GM12878 (cell line): ENCODE data around the gene RPS6KA3. TPM values are rescaled to one million over a fixed set of nuclear protein-coding genes. Genes with fewer than 3 reads are reported as not detected.

ENCODE experiments used
- ATAC-seq: fragments of 200-7000 bp; cut with Tn5 transposase; 3 replicates; pipeline ENCODE4 v1.9.1; 2020; ENCODE audit warnings: mild to moderate bottlenecking, moderate library complexity
- BruUV-seq: library from RNA; stranded (reverse); fragments of 400-500 nt; replicated peaks from 2 replicates; lab custom pipeline; 2021; lab: Mats Ljungman, UMichigan
- CTCF ChIA-PET: fragments of 300-600 bp; sonication (Branson Sonifier 250); formaldehyde crosslinking; extraction: SDS; loops from one replicate; lab custom pipeline; 2021; ENCODE audit warnings: inconsistent platforms; lab: Yijun Ruan, JAX
- POLR2A ChIA-PET: fragments of 350-600 bp; formaldehyde crosslinking; extraction: SDS; loops from one replicate; lab custom pipeline; 2021; ENCODE audit warnings: inconsistent platforms; lab: Charles Lee
- RAD21 ChIA-PET: fragments of 300-600 bp; sonication (Branson Sonifier 250); formaldehyde crosslinking; loops from one replicate; lab custom pipeline; 2023; ENCODE audit warnings: antibody characterized with exemption; ENCODE audit not compliant: unreplicated experiment; lab: Charles Lee
- SMC1A ChIA-PET: fragments of 300-600 bp; sonication (Branson Sonifier 250); formaldehyde crosslinking; loops from one replicate; lab custom pipeline; 2023; ENCODE audit not compliant: unreplicated experiment, uncharacterized antibody; lab: Charles Lee
- DNase-seq: peaks from one replicate; pipeline ENCODE4 v3.0.0-alpha.2; 2011; ENCODE audit warnings: low read depth, low spot score
- FAIRE-seq: peaks from 3 replicates; lab custom pipeline; 2011; peaks lifted over from hg19 to GRCh38; lab: Jason Lieb, UNC
- H2AFZ ChIP-seq: 2 replicates; pipeline ENCODE4 v1.6.0; 2011; ENCODE audit warnings: low read depth, low read length, control low read depth; ENCODE audit not compliant: control insufficient read depth
- H3K27ac ChIP-seq: 2 replicates; pipeline ENCODE4 v1.5.1; 2011; ENCODE audit warnings: control low read depth; ENCODE audit not compliant: control insufficient read depth, insufficient read depth
- H3K27me3 ChIP-seq, 2 experiments: replicated peaks in 1 of 2; 2 replicates each; pipeline versions ENCODE4 v1.6.0 to v1.6.1; 2011; ENCODE audit warnings: low read length in 1 of 2; ENCODE audit not compliant: control insufficient read depth in 2 of 2, insufficient read depth in 2 of 2
- H3K36me3 ChIP-seq, 2 experiments: 2 replicates each; pipeline ENCODE4 v1.5.1; 2011; ENCODE audit warnings: low read length in 1 of 2; ENCODE audit not compliant: control insufficient read depth in 2 of 2, insufficient read depth in 2 of 2
- H3K4me1 ChIP-seq: 2 replicates; pipeline ENCODE4 v1.6.1; 2011; ENCODE audit warnings: mild to moderate bottlenecking, low read length, moderate library complexity, mixed read lengths; ENCODE audit not compliant: control insufficient read depth, insufficient read depth
- H3K4me2 ChIP-seq: 2 replicates; pipeline ENCODE4 v1.6.0; 2011; ENCODE audit warnings: control low read depth; ENCODE audit not compliant: control insufficient read depth, insufficient read depth
- H3K4me3 ChIP-seq: fragments of 200-600 bp; sonication (generic); 2 replicates; pipeline ENCODE4 v1.5.1; 2016
- H3K79me2 ChIP-seq: 2 replicates; pipeline ENCODE4 v1.6.0; 2011; ENCODE audit warnings: low read length; ENCODE audit not compliant: control insufficient read depth, insufficient read depth
- H3K9ac ChIP-seq: 2 replicates; pipeline ENCODE4 v1.8.0; 2011; ENCODE audit warnings: low read length, control low read depth, mixed read lengths; ENCODE audit not compliant: control insufficient read depth, insufficient read depth
- H3K9me3 ChIP-seq: replicated peaks from 3 replicates; pipeline ENCODE4 v1.5.1; 2011; ENCODE audit warnings: mild to moderate bottlenecking, low read length; ENCODE audit not compliant: control insufficient read depth, insufficient read depth
- H4K20me1 ChIP-seq: 2 replicates; pipeline ENCODE4 v1.6.0; 2011; ENCODE audit not compliant: control insufficient read depth, insufficient read depth
- BHLHE40 ChIP-seq, 2 experiments: fragments of 450-650 bp in 1 of 2; IDR thresholded peaks; 2 replicates each; pipeline ENCODE4 v1.6.1; 2011 to 2017; ENCODE audit warnings: low read depth in 2 of 2, borderline replicate concordance in 1 of 2, improper control_type of control experiment in 1 of 2, low read length in 1 of 2, mild to moderate bottlenecking in 1 of 2
- CBFB ChIP-seq: IDR thresholded peaks from 2 replicates; pipeline ENCODE4 v1.6.1; 2016; ENCODE audit warnings: antibody characterized with exemption, low read depth
- CHD4 ChIP-seq: fragments of 200-600 bp; sonication (generic); IDR thresholded peaks from 2 replicates; pipeline ENCODE4 v1.6.1; 2016; ENCODE audit warnings: mild to moderate bottlenecking
- EGR1 ChIP-seq, 2 experiments: IDR thresholded peaks; 1 replicate in 1 of 2; 2 replicates in 1 of 2; pipeline ENCODE4 v1.6.1; 2011 to 2012; ENCODE audit warnings: low read depth in 2 of 2, low read length in 2 of 2, borderline replicate concordance in 1 of 2, mild to moderate bottlenecking in 1 of 2, moderate library complexity in 1 of 2
- EP300 ChIP-seq, 2 experiments: fragments of 150-350 bp in 1 of 2; IDR thresholded peaks; 2 replicates each; pipeline ENCODE4 v1.6.1; 2011 to 2012; ENCODE audit warnings: low read depth in 2 of 2, low read length in 2 of 2, borderline replicate concordance in 1 of 2, improper control_type of control experiment in 1 of 2, inconsistent platforms in 1 of 2; ENCODE audit not compliant: control insufficient read depth in 1 of 2
- FOXK2 ChIP-seq: fragments of 450-650 bp; IDR thresholded peaks from 2 replicates; pipeline ENCODE4 v1.6.1; 2017; ENCODE audit warnings: mild to moderate bottlenecking, moderate library complexity
- HCFC1 ChIP-seq: fragments of 150-350 bp; IDR thresholded peaks from 2 replicates; pipeline ENCODE4 v1.6.1; 2014; ENCODE audit warnings: low read length
- HDGF ChIP-seq: fragments of 450-650 bp; IDR thresholded peaks from 2 replicates; pipeline ENCODE4 v1.6.1; 2016; ENCODE audit warnings: antibody characterized with exemption
- MTA3 ChIP-seq: IDR thresholded peaks from 2 replicates; pipeline ENCODE4 v1.6.1; 2012; ENCODE audit warnings: low read length, inconsistent platforms, borderline replicate concordance
- NR2C2 ChIP-seq: IDR thresholded peaks from 2 replicates; pipeline ENCODE4 v1.6.1; 2011; ENCODE audit warnings: borderline replicate concordance, low read depth; ENCODE audit not compliant: control insufficient read depth, insufficient read length
- PML ChIP-seq: IDR thresholded peaks from 2 replicates; pipeline ENCODE4 v1.6.1; 2012; ENCODE audit warnings: low read length, inconsistent platforms
- RBBP5 ChIP-seq: fragments of 200-600 bp; sonication (generic); conservative IDR thresholded peaks from 2 replicates; pipeline ENCODE4 v1.6.1; 2016
- SIX5 ChIP-seq: IDR thresholded peaks from 2 replicates; pipeline ENCODE4 v1.6.1; 2011; ENCODE audit warnings: mild to moderate bottlenecking, low read depth, low read length, moderate library complexity; ENCODE audit not compliant: severe bottlenecking
- STAT1 ChIP-seq: fragments of 450-650 bp; conservative IDR thresholded peaks from 2 replicates; pipeline ENCODE4 v1.6.1; 2014; ENCODE audit warnings: antibody characterized with exemption, mild to moderate bottlenecking
- SUPT20H ChIP-seq: IDR thresholded peaks from 2 replicates; pipeline ENCODE4 v1.6.1; 2011; ENCODE audit warnings: low read depth, mild to moderate bottlenecking, low read length, moderate library complexity, borderline replicate concordance; ENCODE audit not compliant: control insufficient read depth
- TAF1 ChIP-seq: IDR thresholded peaks from 2 replicates; pipeline ENCODE4 v1.6.1; 2011; ENCODE audit warnings: mild to moderate bottlenecking, low read depth, low read length, borderline replicate concordance
- YBX1 ChIP-seq: fragments of 450-650 bp; IDR thresholded peaks from 2 replicates; pipeline ENCODE4 v1.6.1; 2016; ENCODE audit warnings: antibody characterized with exemption
- WGBS: methylation state at CpG from one replicate; pipeline ENCODE4 v1.1.6; 2016; ENCODE audit warnings: low lambda C conversion rate; ENCODE audit not compliant: insufficient replicate concordance, insufficient coverage; ENCODE audit errors: missing lambda C conversion rate; 5-methylcytosine and 5-hydroxymethylcytosine counted together
- in situ Hi-C: fragments of 300-500 bp; cut with MboI; formaldehyde crosslinking; loops from 9 replicates; pipeline ENCODE4 v1.14.3; 2018; ENCODE audit warnings: mixed read lengths
- intact Hi-C: fragments of 100-400 bp; cut with micrococcal nuclease; formaldehyde crosslinking; loops from one replicate; pipeline ENCODE4 v1.14.2; 2022; ENCODE audit not compliant: unreplicated experiment
- polyA plus RNA-seq, 11 experiments: library from polyadenylated mRNA; depleted of rRNA in 4 of 11; unstranded in 6 of 11; stranded (reverse) in 5 of 11; fragments of >200 nt; fragmentation: Nextera tagmentation in 4 of 11; fragmentation: Illumina TruSeq in 1 of 11; extraction: Ambion mirVana in 4 of 11; extraction: Trizol in 1 of 11; gene quantifications; 1 replicate in 1 of 11; 2 replicates in 10 of 11; pipeline versions ENCODE4 v1.2.1 to v1.2.3, GENCODE V29; 2011 to 2016; ENCODE audit warnings: inconsistent platforms in 2 of 11, missing spikeins in 2 of 11, low read depth in 1 of 11
- total RNA-seq, 4 experiments: library from RNA; depleted of rRNA in 3 of 4; stranded (reverse); fragments of >200 nt in 3 of 4; fragmentation: Illumina TruSeq in 1 of 4; extraction: Trizol in 1 of 4; gene quantifications; 2 replicates each; pipeline versions ENCODE4 v1.2.1 to v1.2.3, GENCODE V29; 2013 to 2021
- TF ChIP-seq, protein P1 (sequence below): IDR thresholded peaks from 2 replicates; pipeline ENCODE4 v1.6.1; 2012; ENCODE audit warnings: low read depth, low read length, improper control_type of control experiment
- TF ChIP-seq, protein P2 (sequence below): IDR thresholded peaks from 2 replicates; pipeline ENCODE4 v1.6.1; 2012; ENCODE audit warnings: low read length, inconsistent platforms
- TF ChIP-seq, protein P3 (sequence below): fragments of 450-650 bp; IDR thresholded peaks from 2 replicates; pipeline ENCODE4 v1.6.1; 2018; ENCODE audit warnings: borderline replicate concordance, mild to moderate bottlenecking; ENCODE audit not compliant: partially characterized antibody

RPS6KA3 gene
- total and polyA plus RNA-seq, 10 of the 15 experiments (the other 5 are each of a cell fraction or from before 2014, with no cell fraction given): 2.8 to 35.6 (median 15.8) TPM

DNA sequence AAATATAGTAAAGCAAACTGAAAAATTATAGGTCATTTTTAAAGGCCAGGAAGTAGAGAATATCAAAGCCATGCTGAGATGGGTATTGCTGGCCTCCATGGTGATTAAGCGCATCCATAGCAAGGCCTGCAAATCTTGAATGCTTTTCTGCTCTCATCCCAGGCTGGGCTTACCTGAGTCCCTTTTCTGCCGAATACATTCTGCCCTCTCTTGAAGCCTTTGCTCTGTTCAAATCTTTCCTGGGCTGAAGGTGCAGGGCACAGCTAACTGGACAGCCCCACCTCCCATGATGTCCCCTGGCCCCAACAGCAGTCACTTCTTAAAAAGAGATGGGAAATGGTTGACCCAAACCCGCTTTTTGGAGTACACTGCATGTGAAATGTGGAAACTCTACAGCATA is 115.0 kb downstream of the RPS6KA3 start (continued):
- TF ChIP-seq BHLHE40 (IDR thresholded peaks at IDR 0.05; ENCODE audit: borderline replicate concordance in 1 of 2, low read depth in 2 of 2, low read length in 1 of 2): no peak
- no peak for TF ChIP-seq EGR1 (IDR thresholded peaks at IDR 0.05; ENCODE audit: borderline replicate concordance in 1 of 2, low read depth in 2 of 2, low read length in 2 of 2)
- TF ChIP-seq CHD4: no peak
- TF ChIP-seq, all 136 proteins: peak for 0

DNA sequence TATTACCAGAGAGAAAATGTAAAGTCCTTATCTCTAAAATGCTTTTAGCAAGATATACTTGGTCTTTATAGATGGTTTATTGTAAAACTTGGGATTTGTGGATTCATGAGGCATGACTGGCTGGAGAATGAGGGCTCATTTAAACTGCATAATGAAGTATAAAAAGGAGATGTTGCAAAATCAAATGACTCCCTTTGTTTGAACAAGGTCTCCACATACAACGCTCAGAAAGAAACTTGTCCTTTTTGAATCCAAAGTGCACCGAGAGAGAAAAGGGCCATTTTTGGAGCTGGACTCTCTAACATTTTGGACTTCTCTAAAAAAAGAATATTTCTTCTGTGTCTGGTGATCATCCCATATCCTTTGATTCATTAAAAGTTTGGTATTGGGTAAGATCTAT is 117.4 kb downstream of the RPS6KA3 start:
- no peak overlapping the region for H2AFZ ChIP-seq
- no peaks in the 10 kb centered on the region for H3K27me3 ChIP-seq
- no peaks in the 10 kb centered on the region for H3K36me3 ChIP-seq
- BruUV-seq: no TSS peak
- H3K27ac ChIP-seq: no peak overlapping the region
- CTCF ChIA-PET: no interaction called here
- in situ Hi-C loops: no loop called here
- intact Hi-C loops: no loop called here
- ATAC-seq (no peak), DNase-seq (no peak), FAIRE-seq (no peak)
- no peak for TF ChIP-seq PML
- TF ChIP-seq CBFB: no peak
- TF ChIP-seq RBBP5: no peak
- TF ChIP-seq HCFC1: no peak
- no peak for TF ChIP-seq NR2C2
- TF ChIP-seq EP300 (IDR thresholded peaks at IDR 0.05; ENCODE audit: borderline replicate concordance in 1 of 2, control insufficient read depth in 1 of 2, low read depth in 2 of 2, low read length in 2 of 2): no peak
- TF ChIP-seq, protein P1, sequence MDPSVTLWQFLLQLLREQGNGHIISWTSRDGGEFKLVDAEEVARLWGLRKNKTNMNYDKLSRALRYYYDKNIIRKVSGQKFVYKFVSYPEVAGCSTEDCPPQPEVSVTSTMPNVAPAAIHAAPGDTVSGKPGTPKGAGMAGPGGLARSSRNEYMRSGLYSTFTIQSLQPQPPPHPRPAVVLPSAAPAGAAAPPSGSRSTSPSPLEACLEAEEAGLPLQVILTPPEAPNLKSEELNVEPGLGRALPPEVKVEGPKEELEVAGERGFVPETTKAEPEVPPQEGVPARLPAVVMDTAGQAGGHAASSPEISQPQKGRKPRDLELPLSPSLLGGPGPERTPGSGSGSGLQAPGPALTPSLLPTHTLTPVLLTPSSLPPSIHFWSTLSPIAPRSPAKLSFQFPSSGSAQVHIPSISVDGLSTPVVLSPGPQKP: no peak
- TF ChIP-seq FOXK2: no peak
- TF ChIP-seq SIX5: no peak
- no peak for TF ChIP-seq MTA3
- TF ChIP-seq STAT1: no peak
- no peak for TF ChIP-seq HDGF
- TF ChIP-seq YBX1: no peak
- TF ChIP-seq SUPT20H: no peak
- TF ChIP-seq, protein P2, sequence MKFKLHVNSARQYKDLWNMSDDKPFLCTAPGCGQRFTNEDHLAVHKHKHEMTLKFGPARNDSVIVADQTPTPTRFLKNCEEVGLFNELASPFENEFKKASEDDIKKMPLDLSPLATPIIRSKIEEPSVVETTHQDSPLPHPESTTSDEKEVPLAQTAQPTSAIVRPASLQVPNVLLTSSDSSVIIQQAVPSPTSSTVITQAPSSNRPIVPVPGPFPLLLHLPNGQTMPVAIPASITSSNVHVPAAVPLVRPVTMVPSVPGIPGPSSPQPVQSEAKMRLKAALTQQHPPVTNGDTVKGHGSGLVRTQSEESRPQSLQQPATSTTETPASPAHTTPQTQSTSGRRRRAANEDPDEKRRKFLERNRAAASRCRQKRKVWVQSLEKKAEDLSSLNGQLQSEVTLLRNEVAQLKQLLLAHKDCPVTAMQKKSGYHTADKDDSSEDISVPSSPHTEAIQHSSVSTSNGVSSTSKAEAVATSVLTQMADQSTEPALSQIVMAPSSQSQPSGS: no peak
- TF ChIP-seq TAF1: no peak
- no peak for TF ChIP-seq CHD4
- TF ChIP-seq, protein P3, sequence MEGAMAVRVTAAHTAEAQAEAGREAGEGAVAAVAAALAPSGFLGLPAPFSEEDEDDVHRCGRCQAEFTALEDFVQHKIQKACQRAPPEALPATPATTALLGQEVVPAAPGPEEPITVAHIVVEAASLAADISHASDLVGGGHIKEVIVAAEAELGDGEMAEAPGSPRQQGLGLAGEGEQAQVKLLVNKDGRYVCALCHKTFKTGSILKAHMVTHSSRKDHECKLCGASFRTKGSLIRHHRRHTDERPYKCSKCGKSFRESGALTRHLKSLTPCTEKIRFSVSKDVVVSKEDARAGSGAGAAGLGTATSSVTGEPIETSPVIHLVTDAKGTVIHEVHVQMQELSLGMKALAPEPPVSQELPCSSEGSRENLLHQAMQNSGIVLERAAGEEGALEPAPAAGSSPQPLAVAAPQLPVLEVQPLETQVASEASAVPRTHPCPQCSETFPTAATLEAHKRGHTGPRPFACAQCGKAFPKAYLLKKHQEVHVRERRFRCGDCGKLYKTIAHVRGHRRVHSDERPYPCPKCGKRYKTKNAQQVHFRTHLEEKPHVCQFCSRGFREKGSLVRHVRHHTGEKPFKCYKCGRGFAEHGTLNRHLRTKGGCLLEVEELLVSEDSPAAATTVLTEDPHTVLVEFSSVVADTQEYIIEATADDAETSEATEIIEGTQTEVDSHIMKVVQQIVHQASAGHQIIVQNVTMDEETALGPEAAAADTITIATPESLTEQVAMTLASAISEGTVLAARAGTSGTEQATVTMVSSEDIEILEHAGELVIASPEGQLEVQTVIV: no peak
- no peaks in the 10 kb centered on the region for H3K79me2 ChIP-seq
- RAD21 ChIA-PET: no interaction called here
- 72% methylated on average over 2 of the region's 2 CpGs for WGBS
- no peak overlapping the region for H3K9ac ChIP-seq
- POLR2A ChIA-PET: no interaction called here
- H4K20me1 ChIP-seq: no peaks in the 10 kb centered on the region
- SMC1A ChIA-PET: interaction anchor here (0.9 to 1.1 kb wide), 2 partner anchors 8 to 11 kb away, joined by 3 read pairs; no protein-coding TSS in a partner anchor
- H3K4me2 ChIP-seq: no peak overlapping the region
- no peaks in the 10 kb centered on the region for H3K4me1 ChIP-seq
- H3K9me3 ChIP-seq: no peaks in the 10 kb centered on the region
- no peak overlapping the region for H3K4me3 ChIP-seq
